DMS53 treated with DMSO at 0.1 percent for 48 hours (cell line): ENCODE data around the gene SRRM2.

Source experiments
- DNase-seq: peaks from one replicate; lab custom pipeline; 2025; ENCODE audit not compliant: unreplicated experiment; lab: John Stamatoyannopoulos, UW

Gene SRRM2

DNA sequence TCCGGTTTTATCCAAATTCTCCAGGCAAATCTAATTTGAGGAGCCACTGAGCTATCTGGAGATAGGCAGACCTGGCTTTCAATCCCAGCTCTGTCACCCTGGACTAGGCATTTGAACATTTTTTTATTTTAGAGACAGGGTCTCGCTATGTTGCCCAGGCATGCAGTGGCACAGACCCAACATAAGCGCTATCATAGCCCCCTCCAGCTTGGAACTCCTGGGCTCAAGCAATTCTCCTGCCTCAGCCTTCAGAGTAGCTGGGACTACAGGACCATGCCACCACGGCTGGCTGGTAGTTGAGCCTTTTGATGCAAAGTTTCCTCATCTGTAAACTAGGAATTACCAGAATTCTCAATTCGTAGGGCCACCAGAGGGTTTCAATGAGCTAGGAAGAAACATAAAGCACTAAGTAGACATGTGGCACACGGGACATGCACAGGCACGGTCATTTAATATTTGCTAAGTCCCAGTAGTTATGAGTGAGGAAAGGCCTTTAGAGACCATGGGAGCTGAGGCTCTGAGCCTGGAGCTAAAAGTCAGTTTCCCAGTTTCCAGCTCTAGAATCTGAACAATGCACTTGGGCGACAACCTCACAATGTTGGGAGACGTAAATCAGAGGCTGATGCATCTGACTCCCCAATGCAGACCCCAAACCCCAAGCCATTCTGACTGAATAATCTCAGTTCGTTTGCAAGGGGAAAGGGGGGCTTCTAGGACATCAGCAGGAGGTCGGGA is 23.5 kb downstream of the SRRM2 start:
- no peak for DNase-seq

DNA sequence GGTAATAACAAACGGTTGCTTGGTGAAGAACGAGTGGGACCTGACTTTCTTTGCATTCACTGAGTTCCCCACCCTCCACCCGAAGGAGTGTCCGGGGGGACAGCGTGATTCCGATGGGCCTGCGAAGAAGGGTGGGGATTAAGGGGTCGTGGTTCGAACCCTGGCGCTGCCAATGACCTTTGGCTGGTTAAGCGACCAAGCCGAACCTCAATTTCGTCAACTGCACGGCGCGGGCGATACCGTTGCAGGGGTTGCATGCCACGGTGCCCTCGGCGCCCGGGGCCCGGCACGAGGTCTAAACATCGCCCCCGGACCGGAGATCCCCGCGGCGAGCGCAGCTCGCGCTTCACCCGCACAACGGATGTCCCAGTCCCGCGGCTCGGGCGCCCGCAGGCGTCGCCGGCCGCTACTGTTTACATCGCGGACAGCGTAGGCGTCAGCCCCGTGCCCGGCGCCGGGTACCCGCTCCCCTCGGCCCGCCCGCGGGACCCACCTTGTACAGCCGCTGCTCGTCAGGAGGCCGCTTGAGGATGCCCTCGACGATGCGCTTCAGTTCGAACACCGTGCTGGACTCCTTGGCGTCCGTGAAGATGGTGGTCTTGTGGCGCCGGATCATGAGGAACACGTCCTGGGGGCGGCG is 24.2 kb downstream of the SRRM2 start:
- DNase-seq: no peak

DNA sequence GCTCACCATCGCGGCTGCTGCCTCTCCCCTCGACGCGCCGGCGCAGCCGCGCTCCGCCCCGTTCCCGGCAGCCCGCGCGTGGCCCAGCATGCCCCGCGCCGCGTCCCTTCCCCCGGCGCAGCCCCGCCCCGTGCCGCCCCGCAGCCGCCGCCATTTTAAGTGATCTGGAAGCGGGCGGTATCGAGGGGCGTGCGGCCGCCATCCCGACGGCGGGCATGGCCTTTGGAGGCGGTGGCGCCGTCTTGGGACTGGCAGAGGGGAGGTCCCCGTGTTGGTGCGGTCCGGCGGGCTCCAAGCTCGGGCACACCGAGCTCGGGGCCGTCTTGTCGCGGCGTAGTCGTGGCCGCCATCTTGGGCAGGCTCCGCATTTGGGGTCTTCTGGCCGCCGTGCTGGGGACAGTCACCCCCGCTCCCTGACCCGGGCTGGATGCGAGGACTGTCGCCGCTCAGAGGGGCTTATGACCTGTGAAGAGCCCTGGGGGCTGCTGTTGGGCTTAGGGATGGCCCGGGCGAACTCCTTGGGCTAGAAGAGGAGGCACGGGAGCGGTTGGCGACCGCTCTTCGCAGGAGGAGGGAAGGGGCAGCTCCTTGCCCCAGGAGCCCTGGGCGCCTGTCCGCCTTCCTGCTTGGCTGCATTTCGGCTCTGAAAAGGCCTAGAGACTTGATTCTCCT is 24.9 kb downstream of the SRRM2 start, which contains the start of gene ELOB:
ELOB (minus strand) TSS at position 50 of the 672 bp plus-strand sequence; CDS start at position 9, 41 bp downstream.
- DNase-seq: peak; percentile 25

DNA sequence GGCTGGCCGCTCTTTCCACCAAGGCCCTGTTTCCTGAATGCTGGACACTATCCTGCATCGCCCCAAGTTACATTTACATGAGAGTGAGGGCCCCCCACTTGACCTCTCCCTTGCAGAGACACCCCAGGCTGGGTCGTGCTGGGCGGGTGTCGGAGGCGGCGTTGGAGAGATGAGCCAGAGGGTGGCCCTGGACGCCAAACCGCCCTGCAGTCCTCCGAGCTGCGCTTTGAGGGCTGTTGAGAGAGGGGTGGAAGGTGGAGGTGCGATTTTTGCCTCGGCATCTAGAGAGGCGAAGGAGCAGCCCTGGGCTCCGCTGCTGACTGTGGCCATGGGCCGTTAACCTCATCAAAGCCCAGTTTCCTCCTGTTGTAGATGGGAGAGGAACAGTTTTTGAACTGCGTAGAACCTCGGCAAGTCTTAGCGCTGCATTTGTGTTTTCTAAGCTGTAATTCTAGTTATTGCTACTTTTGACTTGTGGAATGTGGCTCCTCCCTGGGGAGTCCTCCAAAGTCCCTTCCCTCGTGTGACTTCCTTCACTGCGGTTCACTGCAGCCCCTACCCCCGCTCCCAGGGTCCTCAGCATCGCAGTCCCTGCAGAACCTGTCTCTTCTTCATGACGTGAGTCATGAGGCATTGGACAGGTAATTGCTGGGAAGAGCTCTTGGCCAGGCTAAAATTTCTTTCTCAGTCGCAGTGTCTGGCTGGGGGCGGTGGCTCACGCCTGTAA is 25.6 kb downstream of the SRRM2 start:
- DNase-seq: no peak

DNA sequence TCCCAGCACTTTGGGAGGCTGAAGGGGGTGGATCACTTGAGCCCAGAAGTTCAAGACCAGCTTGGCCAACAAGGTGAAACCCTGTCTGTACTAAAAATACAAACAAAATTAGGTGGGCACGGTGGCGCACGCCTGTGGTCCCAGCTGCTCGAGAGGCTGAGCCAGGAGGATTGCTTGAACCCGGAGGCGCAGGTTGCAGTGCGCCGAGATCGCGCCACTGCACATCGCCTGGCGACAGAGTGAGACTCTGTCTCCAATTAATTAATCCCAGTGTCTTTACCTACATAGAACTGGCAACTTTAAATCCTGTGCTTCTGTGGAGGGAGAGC is 26.2 kb downstream of the SRRM2 start:
- DNase-seq: no peak

DNA sequence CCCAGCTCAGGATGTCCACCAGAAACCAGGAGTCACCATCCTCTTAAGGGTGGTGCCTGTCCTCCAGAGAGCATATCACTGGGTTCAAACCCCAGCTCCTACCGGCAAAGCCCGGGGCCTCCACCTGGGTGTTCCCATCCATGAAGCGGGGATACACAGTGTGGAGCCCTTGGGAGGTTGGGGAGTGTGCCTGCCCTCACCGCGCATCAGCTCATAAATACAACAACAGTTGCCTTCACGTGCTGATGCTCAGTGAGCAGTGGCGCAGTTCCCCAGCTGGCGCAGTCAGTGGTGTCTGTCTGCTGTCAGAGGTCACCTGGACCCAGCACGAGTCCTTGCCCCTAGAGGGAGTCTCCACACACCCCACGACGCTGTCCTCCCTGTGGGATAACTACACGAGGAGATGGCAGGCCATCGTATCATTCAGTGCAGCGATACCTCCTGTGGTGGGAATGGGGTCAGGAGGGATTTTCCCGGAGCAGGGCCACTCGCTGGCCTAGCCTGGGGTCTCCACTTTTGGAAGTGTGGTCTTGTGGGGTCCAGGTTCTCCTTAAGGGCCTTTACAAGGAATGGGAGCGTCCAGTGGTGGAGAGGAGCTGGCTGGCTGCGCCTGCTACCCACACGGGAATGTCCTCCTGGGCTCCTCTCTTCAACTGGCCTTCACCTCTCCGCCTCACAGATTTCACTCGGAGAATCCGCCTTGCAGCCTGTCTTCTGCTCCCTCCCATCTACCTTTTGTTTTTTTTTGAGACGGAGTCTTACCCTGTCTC is 26.9 kb downstream of the SRRM2 start:
- no peak for DNase-seq

DNA sequence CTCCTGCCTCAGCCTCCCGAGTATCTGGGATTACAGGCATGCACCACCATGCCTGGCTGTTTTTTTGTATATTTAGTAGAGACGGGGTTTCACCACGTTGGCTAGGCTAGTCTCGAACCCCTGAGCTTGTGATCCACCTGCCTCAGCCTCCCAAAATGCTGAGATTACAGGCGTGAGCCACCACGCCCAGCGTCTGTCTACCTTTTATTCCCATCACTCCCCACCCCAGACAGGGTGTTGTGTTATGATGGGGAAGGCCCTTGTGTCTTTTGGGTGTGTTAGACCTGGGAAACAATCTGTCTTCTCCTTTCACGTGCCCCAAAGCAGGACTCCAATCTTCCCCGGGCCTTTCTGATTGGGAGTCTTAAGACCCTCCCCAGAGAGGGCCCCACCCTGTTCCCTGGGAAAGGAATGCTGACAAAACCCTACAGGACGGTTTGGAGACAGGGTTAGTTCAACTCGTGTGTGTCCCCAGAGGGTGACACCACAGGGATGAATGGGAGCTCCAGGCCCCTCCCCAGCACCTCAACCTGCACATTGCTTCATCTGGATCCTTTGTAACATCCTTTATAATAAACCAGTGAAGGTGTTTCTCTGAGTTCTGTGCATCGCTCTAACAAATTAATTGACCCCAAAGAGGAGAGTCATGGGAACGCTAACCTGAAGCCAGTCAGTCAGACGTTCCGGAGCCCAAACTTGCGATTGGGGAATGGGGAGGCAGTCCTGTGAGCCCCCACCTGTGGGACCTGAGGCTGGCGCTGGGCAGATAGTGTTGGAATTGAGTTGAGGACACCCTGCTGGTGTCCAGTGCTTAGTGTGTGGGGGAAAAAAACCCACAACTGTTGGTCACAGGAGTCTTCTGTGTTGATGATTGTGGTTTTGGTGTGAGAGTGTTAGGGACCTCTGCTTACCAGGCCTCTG is 27.8 kb downstream of the SRRM2 start:
- no peak for DNase-seq

DNA sequence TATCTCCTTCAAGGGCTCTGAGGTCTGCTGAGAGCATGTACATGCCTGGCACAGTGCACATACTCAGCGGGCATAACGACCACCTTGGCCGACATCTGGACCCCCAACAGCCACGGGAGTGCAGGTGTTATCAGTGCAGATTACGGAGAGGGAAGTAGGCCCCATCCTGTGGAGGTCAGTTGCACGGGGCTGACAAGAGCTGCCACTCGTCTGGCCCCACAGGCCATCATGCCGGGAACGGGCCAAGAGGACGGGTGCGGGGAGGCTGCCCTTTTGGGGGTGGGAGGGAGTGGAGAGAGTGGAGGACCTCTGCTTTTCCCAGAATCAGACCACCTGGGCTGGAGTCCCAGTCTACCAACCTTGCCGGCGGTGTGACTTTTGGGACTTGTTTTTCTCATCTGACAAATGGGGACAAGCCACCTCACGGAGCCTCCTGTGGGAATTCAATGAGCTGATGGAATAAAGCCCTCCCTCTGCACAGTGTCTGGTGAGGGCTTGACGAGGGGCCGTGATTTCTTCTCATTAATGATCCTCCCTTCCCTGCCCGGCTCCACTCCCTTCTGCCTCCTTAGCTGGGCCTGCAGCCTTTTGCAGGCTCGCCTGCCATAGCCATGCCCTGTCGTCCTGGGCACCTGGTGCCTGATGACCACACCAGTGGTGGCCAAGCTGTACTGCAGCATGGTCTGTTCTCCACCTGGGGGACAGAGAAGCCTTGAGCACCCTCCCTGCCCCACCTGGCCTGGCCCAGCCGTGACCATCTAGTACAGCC is 30.3 kb downstream of the SRRM2 start:
- DNase-seq: no peak

DNA sequence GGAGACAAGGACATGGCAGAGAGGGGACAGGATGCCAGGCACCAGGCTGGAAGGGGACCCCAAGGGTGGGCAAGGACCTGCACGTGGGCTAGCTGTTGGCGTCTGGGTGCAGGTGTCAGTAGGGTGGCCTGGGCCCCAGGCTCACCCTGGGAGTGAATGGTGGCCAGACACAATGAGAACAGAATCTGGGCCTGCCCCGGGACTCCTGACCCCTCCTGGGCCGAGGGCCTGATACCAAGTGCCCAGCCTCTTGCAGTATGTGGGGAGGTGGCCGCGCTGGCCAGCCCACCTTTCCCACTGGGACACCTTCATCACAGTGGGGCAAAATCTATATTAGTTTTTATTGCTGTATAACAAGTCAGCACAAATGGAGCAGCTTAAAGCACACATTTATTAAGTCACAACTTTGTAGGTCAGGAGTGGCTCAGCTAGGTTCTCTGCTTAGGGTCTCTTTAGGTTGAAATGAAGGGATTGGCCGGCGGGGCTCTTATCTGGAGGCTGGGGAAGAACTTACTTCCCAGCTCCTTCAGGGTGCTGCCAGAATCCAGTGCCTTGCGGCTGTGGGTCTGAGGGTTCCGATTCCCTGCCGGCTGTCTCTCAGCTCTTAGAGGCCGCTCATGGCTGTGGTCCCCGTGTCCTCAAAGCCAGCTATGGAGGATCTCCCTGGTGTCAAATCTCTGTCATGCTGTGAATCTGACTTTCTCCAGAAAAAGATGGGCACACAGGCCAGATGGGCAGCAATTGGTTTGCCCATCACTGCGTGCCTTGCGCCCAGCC is 31.3 kb downstream of the SRRM2 start:
- DNase-seq: no peak

DNA sequence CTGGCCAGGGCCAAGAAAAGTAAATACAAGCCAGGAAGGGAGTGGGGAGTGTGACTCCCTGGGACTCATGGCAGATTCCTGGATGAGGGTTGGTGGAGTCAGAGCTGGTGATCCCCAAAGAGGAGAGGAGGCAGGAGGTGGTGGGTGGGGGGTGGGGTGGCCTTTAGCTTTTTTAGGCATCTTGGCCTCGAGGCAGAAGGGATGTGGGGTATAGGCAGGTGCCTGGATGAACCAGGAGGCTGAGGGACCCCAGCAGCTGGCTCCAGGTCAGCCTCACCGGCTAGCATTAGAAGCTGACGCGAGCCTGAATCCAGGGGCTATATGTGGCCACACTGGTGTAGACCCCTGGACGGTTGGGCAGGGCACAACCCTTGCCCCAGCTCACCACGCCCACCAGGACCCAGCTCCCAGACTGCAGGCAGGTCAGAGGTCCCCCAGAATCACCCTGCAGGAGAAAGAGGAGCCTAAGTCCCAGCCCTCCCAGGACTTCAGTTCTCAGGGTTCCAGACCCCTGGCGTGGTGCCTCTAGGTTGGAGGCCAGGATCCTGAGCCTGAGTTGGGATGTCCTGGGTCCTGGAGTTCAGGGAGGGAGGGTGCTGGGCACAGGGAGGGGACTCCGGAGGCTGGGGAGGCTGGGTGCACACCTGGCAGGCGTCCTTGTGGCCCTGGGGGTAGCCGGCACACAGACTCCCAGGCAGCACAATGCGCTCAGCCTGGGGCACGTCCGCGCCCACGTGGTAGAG is 32.1 kb downstream of the SRRM2 start:
- no peak for DNase-seq

DNA sequence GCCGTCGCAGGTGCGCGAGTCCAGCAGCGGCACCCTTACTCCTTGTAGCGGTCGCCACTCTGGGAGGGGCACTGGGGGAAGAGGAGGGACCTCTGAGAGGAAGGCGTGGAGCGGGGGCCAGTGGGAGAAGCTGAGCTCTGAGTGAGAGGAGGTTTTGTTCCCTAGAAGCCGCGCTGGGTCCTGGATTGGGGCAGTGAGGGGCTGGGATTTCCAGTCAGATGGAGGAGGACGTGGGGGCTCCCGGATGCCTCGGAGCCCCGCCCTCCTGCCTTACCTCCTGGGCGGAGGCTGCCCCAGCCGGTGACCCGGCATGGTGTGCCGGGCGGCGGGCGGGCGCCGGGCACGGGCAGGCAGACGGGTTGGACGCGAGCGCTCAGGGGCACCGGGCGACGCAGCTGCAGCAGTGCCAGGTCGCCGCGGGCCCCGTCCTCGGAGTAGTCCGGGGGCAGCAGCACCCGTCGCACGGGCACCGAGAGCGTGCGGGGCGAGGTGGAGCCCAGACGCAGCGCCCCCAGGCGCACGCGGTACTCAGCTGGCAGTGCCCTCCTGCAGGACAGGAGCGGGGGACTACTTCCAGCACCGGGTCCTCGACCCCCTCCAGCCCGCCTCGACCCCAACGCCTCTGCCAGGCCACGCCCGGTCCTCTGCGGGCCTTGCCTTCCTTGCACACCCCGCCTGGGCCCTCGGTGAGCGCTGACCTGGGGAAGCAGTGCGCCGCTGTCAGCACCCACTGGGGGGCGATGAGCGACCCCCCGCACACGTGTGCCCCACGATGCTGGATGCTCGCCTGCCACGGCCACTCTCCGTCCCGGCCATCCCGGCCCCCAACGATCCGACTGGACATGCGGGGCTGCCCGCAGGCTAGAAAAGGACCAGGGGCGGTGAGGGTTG is 32.9 kb downstream of the SRRM2 start:
- no peak for DNase-seq

DNA sequence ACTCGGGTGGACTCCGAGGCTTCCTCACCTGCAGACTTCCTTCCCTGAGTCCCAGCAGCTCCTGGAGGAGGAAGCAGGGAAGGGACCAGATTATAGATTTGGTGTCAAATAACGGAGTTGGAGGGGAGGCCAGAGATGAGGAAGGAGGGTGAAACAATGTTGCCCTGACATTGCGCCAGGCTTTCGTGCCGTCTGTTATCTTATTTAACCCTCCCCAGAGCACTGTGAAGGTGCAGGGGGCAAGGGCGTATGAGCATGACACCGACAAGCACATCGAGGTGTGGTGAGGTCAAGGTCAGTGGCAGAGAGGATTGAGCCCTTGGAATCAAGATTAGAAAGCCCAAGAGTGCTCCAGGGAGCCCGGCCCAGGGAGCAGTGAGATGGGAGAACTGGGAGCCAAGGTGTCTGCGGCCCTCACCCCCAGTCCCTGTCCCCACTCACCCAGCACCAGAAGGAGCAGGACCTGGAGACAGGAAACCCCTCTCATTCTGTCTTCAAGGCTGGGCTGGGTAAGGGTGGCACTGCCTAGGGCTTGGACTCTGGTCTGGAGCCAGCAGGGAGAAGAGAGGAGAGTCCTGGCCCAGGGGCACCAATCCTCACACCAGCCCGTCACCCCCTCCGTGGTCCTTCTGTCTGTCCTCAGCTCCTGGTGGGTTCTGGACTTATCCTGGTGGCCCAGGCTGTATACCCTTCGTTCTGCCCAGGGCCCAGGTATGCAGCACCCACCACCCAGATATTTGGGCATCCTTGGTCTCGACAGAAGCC is 33.8 kb downstream of the SRRM2 start:
- DNase-seq: no peak

DNA sequence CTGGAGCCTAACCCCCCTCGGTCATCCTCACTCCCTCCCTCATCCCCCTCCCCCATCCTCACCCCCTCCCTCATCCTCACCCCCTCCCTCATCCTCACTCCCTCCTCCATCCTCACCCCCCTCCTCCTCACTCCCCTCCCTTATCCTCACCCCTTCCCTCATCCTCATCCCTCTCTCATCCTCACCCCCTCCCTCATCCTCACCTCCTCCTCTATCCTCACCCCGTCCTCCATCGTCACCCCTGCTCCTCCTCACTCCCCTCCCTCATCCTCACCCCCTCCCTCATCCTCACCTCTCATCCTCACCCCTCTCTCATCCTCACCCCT is 34.4 kb downstream of the SRRM2 start:
- no peak for DNase-seq

DNA sequence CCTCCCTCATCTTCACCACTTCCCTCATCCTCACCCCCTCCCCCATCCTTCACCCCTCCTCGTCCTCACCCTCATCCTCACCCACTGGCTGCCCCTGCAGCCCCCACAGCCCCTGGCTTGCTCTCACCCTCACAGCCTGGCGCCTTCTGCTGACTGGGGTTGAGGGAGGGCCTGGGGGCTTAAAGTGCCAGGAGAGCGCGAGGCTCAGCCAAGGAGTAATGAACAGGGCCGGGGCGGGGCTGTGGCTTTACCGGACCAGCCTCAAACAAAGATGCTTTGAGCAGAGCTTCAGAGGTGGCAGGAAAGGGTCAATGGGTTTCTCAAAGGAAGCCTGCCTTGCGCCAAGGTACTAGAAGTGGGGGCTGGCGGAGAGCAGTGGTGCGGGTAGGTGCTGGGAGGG is 35.0 kb downstream of the SRRM2 start, which contains the start of gene PRSS33:
PRSS33 (minus strand) TSS at position 155 of the 400 bp plus-strand sequence. CDS start 1,013 bp downstream, outside the sequence.
- DNase-seq: no peak

DNA sequence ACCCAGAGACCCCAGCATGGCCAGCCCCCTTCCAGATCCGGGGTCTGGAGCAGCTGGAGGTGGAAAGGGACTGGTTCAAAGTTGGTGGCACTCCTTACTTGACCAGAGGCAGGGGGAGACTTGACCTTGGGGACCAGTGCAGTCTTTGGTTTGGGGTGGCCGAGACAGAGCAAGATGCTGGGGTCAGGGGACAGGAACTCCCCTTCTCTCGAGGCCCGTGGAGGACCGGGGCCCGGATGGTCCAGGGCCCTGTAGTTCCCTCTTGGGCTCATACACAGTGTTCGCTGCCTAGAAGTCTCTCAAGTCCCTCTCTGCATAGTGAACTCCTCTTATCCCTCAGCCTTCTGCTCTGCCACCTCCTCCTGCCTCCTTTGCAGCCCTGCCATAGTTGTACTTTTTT is 35.5 kb downstream of the SRRM2 start:
- DNase-seq: no peak

DNA sequence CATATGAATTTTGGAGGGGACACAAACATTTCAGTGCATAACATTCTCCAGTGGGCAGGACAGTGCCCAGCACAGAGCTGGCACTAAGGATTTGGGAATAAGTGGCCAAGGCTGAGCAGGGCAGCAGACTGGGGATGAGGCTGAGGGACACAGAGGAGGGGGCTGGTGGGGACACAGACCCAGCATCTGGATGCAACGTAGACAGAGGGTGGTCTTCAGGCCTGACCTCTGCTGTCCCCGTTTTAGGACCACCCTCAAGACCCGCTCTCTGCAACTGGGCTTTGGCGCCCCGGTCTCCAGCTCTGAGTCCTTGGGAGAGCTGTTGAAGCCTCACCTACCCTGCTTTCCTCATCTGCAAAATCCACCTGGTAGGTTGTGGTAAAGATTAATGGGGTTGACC is 38.2 kb downstream of the SRRM2 start:
- DNase-seq: no peak
